Measurements from ENCODE around the gene RPL18.
"Not testable (repeated sequence)": the region's sequence is repeated elsewhere in the genome, so short reads cannot be mapped to it uniquely, and the experiment has no call there.

RPL18 gene

DNA sequence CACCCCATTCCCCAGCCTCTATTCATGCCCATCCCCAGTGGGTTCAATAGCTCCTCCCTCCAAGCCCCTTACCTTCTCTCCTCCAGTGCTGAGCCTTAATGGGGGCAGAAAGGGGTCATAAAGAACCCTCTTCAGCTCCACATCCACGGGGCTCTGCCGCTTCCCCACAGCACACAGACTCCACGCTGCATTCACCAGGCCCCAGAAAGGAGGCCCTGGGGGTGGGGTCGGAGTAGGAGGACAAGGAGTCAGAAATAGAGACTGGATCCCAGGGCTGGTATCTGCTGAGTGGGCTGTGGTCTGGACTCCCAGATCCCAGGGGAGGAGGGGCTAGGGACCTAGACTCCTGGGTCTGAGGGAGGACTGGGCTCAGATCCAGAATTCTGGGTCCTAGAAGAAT is 25.4 kb upstream of the RPL18 start:
- no peak for DNase-seq

DNA sequence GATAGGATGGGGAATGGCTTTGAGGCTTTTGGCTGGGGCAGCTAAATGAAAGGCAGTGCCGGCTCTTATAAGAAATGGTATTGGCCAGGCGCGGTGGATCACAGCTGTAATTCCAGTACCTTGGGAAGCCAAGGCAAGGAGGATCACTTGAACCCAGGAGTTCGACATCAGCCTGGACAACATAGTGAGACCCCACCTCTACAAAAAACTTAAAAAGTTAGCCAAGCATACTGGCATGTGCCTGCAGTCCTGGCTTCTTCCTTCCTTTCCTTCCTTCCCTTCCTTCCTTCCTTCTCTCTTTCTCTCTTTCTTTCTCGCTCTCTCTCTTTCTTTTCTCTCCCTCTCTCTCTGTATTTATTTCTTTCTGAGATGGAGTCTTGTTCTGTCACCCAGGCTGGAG is 23.9 kb upstream of the RPL18 start:
- DNase-seq, result no peak

DNA sequence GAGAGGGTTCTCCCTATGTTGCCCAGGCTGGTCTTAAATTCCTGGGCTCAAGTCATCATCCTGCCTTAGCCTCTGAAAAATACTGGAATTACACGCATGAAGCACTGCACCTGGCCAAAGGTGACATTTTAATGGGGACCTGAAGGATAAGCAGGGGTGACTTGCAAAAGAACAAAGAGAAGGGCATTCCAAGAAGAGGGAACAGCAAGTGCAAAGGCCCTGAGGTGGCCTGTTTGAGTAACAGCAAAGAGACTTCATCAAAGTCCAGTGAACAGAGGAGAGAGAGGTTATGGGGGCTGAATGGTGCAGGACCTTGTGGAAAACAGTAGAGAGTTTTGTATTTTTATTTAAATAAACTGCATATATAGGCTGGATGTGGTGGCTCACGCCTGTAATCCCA is 22.9 kb upstream of the RPL18 start:
- DNase-seq, result no peak

DNA sequence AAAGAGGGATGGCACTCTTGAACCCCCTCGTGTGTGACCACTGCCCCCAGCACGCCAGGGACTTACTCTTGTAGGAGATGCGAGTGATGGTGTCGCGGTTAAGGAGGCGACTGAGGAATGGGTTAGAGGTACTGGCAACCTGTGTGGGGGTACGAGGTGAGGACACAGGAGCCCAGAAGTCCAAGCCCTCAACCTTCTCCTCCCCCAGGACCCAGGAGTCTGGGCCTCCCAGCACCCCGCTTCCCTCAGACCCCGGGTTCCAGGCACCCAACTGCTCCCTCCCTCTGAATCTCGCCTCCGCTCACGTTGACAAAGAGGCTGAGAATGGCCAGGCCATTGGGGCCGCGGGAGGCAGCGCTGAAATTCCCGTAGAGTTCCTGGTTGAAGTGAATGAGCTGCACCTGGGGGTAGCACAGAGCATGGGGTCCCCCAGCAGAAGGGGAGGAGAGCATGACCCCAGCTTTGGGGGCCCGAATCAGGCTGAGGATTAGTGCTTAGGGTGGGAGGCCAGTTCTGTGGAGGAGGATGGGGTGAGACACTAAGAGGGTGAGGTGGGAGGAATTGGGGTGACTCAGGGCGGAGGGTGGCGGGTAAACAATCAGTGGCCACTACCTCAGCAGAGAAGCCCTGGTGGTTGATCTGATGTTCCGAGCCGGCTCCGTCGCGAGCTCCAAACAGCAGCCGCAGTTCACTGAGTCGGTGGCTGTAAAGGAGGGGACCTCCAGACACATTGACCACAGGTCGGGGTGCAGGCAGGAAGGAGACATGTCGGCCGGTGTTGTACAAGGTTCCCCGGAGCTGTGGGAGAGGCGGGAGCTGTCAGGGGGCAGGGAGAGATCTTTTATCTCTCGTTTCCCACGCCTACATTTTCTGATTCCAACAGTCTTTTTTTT is 20.8 kb upstream of the RPL18 start:
- DNase-seq, result no peak

DNA sequence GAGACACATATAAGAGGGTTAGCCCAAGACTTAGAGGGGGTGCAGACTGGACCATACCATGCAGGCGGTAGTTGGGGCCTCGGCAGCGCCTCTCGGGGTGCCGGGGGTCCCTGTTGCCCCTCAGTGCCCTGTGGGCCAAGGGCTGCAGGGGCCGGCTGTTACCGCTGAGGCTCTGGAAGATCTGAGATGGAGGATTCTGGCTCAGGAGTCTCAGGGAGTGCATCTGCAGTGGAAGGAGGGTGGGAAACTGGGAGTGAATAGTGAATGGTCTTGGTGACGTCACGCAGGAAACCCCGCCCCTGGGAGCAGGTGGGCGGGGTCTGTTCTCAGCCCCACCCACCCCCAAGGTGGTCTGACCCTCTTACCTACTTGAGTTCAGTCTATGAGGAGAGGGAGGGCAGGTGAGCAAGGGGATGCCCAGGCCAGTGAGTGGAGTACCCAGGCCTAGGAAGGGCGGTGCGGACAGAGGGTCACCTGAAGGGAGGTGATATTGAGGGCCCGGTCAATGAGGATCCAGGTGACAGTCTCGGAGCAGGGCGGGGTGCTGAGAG is 19.9 kb upstream of the RPL18 start:
- no peak for DNase-seq

DNA sequence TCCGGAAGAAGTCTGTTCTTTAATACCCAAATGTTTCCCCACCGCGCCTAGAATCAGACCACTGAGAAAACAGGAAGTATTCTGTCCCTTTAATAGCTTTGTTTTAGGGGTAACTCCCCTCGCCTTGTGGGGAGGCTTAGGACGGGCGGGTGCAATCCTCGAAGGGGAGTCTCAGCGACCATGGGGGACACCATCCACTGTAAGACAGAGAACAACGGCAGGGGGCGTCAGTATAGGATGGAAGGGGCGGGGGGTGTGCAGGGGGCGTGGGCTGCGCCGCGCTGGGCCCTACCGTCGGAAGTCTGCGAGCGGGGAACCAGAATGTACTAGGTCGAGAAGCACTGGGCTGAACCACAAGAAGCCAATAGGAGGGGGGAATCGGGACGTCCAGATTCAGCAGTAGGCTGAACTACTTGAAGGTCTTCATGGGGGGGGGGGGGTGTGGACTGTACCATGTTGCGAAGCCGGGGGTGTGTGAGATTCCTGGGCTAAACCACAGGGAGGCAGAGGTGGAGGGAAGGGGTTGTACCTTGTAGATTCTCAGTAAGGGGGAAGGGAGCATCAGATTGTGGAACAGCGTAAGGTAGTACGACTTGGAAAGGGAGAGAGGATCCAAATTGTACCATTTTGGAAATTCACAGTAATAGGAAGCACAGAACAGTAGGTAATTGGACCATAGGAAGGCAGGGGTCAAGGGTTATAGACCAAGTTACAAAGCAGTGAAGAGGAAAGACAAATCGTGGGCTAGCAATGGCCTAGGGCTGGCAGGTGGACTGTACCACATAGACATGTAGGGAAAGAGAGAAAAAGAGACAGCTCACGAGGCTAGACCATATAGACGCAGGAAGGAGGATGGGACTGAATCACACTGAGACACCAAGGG is 19.2 kb upstream of the RPL18 start:
- peak; percentile 78 for DNase-seq

DNA sequence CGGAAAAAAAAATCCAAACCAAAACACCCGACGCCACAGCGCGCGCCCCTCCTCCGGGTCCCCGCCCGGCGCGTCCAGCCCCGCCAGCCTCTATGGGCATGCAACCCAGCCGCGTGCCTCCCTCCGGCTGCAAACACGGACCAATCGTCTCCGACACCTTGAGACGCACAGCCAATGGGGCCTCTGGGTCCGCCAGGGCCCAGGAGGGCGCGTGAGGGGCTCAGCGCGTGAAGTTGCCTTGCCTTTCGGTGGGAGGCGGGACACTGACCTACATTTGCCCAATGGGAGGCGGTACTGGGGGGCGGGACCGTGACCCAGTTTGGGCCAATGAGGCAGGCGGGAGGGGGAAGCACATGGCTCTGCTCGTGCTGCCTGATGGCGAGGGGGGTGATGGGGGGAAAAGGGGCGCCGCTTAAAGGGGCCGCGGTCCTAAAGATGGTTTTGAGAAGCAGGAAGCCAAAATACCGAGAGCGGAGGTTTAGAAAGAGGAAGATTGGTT is 18.5 kb upstream of the RPL18 start:
- peak; percentile 99 for DNase-seq

DNA sequence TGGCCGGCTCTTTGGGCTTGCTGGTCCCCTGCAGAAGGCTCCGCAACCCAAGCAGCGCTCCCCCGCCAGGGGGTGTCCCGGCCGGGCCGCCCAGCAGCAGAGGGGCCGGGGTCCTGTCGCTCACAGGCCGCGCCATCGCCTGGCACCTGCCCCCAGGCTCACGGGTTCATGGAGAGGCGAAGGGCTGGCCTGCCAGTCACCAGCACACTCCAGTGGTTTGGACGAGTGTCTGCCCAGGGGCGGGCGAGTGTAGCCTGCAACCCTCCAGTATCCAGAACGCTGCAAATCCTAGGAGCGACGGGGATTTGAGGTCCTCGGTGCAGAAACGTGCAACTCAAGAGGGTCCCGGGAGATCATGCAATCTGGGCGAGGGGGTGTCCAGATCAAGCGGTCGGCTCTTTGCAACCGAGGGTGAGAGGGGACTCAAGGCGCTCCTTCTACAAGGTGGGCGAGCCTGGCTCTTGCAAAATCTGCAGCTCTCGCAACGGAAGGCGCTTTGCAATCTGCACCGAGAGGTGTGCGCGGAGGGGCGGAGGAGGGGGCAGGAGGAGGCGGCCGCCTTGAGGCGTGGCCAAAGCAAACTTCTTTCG is 18.0 kb upstream of the RPL18 start, which contains the start of gene DBP:
DBP (minus strand) TSS at position 521 of the 590 bp plus-strand sequence; CDS start at position 136, 385 bp downstream.
- peak; percentile 46 for DNase-seq

DNA sequence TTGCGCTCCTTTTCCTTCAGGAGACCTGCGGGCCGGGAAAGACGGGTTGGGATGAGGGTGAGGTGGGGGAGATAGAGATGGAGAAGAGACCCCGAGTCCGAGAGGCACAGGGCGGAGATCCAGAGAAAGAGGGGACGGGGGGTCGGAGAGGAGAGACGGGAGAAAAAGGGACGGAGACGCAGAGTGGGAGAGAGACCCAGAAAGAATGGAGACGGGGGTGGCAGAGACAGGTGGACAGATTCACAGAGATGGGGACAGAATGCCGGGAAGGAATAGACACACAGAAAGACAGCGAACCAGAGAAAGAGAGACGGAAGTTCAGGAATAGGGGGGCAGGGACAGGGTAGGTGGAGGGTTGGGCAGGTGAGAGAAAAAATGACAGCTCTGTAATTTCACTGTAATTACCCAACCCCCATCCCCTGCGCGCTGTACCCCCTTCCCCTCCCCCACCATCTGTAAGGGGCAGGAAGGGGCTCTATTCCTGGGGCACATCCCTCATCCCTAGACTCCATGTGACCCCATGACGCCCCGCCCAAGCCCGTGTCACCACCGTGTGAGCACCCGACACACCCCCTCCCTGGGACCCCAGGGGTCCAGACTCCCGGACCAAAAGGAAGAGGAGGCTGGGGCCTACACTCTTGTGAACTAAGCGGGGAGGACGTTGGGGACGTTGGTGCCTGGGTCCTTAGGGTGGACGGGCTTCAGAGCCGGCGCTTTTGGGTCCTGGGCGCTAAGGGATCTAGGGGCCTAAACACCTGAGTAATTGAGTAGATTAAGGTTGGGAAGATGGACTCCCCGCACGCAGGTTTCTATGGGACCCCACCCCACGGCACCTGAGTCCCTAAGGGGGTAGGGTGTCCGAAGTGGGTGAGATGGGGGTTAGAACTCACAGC is 17.2 kb upstream of the RPL18 start:
- peak; percentile 46 for DNase-seq

DNA sequence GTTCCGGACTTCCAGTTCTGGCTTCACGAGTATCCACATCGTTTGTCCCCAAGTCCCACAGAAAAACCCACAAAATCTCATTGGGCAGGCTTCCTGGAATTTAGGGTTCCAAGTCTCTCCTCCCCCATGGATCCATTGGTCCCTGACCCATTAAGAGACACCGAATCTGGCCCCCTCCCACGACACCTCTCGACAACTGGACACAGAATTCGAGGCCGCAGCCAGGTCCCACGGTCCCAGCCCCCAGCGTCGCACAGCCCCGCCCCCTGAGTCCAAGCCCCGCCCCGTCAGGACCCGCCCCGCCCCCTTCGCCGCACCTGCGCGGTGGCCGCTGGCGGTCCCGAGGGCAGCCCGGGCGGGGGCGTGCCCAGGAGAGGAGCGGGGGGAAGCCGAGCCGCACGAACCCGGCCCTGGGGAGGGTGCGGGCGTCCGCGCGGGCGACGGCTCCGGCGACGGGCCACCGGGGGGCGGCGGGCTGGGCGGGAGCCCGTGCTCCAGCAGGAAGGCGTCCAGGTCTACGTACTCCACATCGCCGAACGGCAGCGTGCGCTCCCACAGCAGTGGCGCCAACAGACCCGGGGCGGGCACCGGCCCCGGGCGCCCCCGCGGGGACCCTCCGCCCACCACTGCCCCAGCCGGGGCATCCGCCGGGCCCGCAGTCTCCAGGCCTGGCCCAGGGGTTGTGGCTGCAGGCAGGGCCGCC is 16.4 kb upstream of the RPL18 start:
- DNase-seq, result peak; percentile 81

DNA sequence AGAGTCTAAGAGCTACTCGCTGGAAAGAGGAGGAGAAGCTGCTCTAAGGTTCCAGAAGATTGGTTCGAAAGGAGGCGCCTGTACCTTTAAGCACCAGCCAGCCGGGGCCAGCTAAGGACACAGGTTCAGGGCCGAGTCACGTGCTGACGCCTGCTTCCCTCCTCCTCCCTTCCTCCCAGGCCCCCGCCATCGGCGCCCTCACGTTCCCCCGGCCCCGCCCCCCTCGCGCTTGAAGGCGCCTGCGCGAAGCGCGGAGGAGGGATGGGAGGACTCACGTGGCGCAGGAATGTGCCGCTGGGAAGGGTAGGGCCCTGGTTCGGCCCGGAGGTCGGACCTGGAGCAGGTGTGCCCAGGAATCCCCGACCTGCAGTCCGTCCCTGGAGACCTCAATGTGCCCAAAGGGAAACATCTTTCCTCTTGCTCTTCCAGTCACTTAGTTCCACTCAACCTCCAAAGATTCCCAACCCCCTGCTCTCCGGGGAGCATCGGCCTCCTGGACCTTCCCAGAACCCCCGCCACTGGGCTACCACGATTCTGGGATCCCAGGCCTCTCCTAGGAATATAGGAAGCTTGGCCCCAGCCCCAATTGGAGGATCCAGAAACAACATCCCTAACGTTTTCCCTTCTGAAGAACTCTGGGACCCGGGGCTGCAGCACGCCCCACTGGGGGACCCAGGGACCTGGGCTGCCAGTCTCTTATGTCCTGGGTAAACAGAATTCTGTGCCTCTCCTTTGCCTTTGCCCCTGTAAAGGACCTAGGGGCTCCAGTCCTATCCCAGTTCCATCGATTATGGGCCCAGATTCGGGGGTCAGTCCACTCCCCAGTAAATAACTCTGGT is 15.7 kb upstream of the RPL18 start:
- peak; percentile 97 for DNase-seq

DNA sequence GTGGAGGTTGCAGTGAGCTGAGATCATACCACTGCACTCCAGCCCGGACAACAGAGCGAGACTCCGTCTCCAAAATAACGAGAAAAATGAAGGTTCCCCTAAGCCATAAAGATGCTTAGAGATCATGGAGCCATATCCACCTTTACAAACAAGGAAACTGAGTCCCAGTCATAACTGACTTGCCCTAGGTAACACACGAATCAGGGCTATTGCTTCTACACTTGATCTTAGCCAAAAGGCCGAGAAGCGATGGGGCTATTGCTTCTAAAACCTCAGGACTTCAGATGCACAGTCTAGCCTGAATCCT is 15.0 kb upstream of the RPL18 start:
- no peak for DNase-seq

DNA sequence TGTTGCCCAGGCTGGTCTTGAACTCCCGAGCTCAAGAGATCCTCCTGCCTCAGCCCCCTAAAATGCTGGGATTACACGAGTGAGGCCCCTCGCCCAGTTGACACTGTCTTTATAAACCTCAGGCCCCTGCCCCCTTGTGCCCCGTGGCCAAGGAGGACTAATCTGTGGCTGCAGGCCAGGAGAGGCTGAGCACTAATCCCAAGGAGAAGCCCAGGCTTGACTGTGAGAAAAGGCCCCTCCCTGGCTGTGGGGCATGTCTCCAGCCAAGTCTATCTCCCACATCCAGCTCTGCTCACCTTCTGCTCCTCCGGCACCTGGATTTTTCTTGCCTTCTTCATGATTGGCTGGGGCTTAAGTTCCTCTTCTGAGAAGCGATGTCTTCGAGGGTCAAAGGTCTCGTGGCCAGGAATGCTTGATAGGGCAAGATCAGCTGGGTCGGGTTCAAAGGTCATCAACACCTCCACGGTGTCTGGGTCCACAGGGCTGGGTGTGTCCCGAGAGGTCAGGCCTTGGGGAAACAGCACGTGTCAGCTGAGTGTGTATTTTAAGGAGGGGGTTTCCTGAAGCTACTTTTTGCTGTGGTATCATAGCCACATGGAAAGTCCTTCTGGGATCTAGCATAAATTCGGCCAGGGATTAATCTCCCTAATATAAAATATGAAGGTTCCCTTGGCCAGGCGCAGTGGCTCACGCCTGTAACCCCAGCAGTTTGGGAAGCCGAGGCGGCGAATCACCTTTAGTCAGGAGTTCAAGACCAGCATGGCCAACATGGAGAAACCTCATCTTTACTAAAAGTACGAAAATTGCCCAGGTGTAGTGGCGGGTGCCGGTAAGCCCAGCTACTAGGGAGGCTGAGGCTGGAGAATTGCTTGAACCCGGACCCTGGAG is 14.4 kb upstream of the RPL18 start:
- DNase-seq, result no peak

DNA sequence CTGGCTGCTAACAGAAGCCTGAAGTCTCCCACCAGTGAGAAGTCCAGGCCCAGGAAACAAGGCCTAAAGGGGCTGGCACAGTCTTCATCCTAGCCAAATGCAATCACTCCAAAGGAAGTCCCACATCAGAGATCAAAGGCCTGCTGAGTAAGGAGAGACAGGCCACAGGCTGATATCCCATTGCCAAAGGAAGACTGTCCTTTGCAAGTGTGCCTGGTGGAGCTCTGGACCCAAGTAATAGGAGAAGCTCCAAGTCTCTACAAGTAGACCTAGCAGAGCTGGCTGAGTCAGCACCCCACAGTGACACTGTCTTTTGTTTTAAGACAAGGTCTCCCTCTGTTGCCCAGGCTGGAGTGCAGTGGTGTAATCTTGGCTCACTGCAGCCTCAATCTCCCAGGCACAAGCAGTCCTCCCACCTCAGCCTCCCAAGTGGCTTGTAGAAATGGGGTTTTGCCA is 13.7 kb upstream of the RPL18 start:
- DNase-seq, result peak; percentile 24

DNA sequence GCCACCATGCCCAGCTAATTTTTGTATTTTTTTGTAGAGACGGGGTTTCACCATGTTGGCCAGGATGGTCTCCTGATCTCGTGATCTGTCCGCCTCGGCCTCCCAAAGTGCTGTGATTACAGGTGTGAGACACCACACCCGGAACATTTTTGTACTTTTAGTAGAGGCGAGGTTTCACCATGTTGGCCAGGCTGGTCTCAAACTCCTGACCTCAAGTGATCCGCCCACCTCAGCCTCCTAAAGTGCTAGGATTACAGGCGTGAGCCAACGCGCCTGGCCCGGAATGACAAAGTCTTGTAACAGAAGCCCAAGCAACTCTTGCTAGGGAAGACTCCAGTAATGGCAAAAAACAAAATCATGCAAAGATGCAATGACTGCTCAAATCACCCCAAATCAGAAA is 13.3 kb upstream of the RPL18 start:
- not testable (repeated sequence) for DNase-seq

DNA sequence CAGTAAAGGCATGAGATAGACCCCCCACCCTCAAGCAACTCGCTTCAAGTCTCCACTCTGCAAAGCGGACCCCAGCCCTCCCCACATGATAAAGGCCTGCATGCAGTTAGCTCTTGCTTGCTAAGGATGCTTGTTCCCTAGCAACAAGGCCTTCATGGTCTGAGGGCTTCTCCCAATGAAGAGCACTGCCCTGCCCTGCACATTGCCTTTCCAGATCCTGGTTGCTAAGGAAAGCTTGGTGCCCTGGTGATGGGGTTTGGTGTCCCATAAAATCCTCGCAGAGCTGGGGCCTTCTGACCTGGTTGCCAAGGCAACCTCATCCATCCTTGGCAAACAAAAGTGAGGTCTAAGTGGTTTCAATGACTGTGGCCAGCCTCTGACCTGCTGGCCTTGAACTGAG is 12.2 kb upstream of the RPL18 start:
- no peak for DNase-seq

DNA sequence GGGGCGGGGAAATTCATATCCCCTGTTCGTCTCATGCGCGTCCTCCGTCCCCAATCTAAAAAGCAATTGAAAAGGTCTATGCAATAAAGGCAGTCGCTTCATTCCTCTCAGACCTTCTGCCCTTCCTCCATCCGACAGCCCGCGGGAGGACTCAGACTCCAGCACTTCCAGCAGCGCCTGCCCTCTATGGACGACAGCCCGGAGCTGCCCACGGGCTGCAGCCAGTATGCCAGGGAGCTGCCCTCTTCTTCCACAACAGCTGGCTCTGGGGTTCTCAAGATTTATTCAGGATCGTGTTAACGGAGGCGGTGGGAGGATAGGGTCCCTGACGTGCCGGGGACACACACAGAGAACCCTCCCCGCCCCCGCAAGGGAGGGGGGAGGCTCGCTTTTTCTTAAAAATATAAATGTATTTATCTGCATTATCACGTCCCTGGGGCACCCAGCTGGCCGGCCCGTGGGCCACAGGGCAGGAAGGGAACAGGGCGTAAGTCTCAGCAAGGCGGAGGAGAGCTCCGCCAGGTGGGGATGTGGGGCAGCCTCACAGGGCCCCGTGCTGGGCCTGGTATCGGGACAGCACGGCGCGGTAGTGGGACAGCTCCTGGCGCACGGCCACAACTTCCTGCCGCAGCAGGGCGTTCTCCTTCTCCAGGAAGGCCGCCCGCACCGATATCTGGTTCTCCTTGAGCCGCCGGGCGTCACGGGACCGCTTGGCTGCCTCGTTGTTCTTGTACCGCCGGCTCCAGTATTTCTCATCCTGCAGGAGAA is 11.5 kb upstream of the RPL18 start:
- no peak for DNase-seq

DNA sequence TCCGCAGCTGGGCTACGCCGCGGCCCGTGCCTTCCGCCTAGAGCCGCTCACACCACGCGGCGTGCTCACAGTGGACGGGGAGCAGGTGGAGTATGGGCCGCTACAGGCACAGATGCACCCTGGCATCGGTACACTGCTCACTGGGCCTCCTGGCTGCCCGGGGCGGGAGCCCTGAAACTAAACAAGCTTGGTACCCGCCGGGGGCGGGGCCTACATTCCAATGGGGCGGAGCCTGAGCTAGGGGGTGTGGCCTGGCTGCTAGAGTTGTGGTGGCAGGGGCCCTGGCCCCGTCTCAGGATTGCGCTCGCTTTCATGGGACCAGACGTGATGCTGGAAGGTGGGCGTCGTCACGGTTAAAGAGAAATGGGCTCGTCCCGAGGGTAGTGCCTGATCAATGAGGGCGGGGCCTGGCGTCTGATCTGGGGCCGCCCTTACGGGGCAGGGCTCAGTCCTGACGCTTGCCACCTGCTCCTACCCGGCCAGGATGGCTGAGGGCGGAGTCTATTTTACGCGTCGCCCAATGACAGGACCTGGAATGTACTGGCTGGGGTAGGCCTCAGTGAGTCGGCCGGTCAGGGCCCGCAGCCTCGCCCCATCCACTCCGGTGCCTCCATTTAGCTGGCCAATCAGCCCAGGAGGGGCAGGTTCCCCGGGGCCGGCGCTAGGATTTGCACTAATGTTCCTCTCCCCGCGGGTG is 10.8 kb upstream of the RPL18 start:
- DNase-seq, result peak; percentile 47

Data from stimulated activated CD4-positive, alpha-beta T cell treated with anti-CD3 and anti-CD28 coated beads, Interleukin-15, amount 100 ng/mL, for 24 hours (primary cell).